ENCODE measurements around the gene PRR5. TPM values are rescaled to one million over a fixed set of nuclear protein-coding genes. Genes with fewer than 3 reads are reported as not detected.

Gene PRR5
- total RNA-seq, 1 donor from 2014 or later, result 17.2 TPM

DNA sequence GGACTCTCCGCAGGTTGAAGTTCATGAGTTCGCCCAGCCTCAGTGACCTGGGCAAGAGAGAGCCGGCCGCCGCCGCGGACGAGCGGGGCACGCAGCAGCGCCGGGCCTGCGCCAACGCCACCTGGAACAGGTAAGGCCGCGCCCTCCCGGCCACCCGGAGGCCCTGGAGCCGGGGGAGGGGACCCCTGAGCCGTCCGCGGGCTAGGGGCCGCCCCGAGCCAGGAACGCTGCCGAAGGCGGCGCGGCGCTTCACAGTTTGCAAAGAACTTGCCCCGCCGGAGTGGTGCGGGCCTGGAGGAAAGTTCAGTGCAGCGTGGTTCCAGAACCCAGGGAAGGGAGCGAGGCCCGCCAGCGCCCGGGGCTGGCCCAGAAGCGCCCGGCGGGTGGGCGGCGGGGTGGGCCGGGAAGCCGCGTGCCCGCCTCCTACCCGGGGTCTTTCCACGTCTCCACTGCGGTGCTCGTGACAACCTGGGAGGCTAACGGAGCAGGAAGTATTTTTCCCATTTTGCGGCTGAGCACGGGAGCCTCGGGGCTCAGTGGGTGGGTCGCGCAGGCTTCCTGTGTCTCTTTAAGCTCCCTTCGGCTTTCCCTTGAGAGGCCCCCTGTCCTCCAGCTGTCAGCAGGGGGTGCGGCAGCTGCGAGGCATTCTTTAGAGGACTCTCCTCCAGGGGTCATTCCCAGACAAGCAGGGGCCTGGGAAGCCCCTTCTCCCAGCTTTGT lies 635 bp downstream of the PRR5 start:
- H3K27me3 ChIP-seq (ENCODE audit: control insufficient read depth in 3 of 3, insufficient read depth in 3 of 3, low read length in 3 of 3), result peaks cover 10 to 52% (median 16%) of the 10 kb centered on the region in 3 donors
- no peaks in the 10 kb centered on the region for H3K9me3 ChIP-seq (ENCODE audit: control insufficient read depth in 3 of 3, low read length in 3 of 3)
- no peak overlapping the region for H3K27ac ChIP-seq (ENCODE audit: low read depth, low read length)
- peak overlapping the region; percentile 23 to 41 (median 27) for H3K4me3 ChIP-seq (ENCODE audit: low read length in 3 of 3)
- no peaks in the 10 kb centered on the region for H3K36me3 ChIP-seq (ENCODE audit: control insufficient read depth in 3 of 3, insufficient read depth in 3 of 3, low read length in 3 of 3)
- peak overlapping the region in 1 of 3 donors; percentile 33 for H3K9ac ChIP-seq (ENCODE audit: low read depth in 1 of 3, low read length in 3 of 3)
- peaks cover 4 to 14% (median 9%) of the 10 kb centered on the region in 3 donors for H3K4me1 ChIP-seq (ENCODE audit: control insufficient read depth in 3 of 3, insufficient read depth in 3 of 3, low read length in 3 of 3)

DNA sequence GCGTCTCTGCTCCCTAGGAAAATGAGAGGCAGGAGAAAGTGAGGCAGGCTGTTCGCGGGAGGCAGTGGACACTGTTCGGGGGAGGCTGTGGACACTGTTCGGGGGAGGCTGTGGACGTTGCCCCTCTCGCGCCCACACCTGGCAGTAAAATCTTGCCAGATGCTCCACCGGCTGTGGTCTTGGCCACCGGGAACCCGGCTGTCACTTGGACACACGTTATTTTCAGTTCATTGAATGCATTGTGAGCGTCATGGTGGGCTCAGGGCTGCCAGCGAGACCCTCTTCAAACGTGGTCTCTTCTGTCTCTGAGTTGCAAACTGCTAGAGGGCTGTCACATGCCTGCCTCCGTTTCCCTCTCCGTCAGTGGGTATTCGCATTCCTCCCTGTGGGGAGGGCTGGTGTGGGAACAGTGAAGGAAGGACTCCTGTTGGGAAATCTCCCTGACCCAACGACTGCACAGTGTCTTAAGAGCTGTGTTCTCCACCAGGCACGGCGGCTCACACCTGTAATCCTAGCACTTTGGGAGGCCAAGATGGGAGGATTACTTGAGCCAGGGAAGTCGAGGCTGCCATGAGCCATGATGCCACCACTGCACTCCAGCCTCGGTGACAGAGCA lies 1.4 kb downstream of the PRR5 start:
- peak overlapping the region in 1 of 3 donors; percentile 8 for H3K9ac ChIP-seq (ENCODE audit: low read depth in 1 of 3, low read length in 3 of 3)
- H3K4me1 ChIP-seq (ENCODE audit: control insufficient read depth in 3 of 3, insufficient read depth in 3 of 3, low read length in 3 of 3), result peaks cover 4 to 10% (median 9%) of the 10 kb centered on the region in 3 donors
- no peak overlapping the region for H3K27ac ChIP-seq (ENCODE audit: low read depth, low read length)
- no peaks in the 10 kb centered on the region for H3K9me3 ChIP-seq (ENCODE audit: control insufficient read depth in 3 of 3, low read length in 3 of 3)
- peaks cover 10 to 46% (median 16%) of the 10 kb centered on the region in 3 donors for H3K27me3 ChIP-seq (ENCODE audit: control insufficient read depth in 3 of 3, insufficient read depth in 3 of 3, low read length in 3 of 3)
- H3K4me3 ChIP-seq (ENCODE audit: low read length in 3 of 3), result peak overlapping the region in 1 of 3 donors; percentile 23
- H3K36me3 ChIP-seq (ENCODE audit: control insufficient read depth in 3 of 3, insufficient read depth in 3 of 3, low read length in 3 of 3), result no peaks in the 10 kb centered on the region

DNA sequence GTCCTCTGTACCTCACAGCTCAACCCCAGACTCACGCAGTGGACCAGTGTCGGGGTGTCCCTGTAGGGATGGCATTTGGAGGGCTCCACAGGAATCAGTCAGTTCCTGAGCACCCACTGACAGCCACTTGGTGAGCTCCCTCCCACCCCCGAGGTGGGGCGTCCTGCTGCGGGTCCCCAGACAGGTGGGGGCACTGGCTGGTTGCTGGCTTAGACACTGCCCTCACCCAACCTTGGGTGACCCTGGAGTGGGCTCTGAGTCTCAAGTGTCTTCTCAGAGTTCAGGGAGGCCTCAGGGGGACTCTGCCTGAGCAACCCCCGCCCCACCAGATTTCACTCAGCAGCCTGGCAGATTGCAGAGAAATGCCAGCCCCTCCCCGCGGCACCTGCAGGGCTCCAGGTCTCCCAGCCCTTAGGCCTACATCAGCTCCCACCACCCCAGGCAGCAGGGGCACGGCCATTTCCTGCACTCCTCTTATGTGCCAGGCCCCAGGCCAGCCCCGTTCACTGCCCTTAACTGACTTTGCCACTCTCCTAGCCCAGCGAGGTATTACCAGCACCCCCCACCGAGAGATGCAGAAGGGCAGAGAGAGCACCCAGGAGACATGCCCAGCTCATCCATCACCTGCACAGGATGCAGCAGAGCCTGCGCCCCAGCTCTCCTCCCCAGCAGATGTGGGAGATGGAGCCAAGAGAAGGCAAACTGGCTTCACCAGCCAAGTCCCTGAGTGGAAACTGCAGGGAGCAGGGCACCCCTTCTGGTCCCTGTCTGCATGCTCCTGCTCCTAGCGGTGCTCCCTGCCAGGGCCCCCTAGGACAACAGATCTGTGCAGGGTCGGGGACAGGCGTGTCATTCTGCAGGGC lies 2.4 kb downstream of the PRR5 start:
- Histone ChIP-seq H3K9ac (ENCODE audit: low read depth in 1 of 3, low read length in 3 of 3) (no peak overlapping the region), H3K4me1 (ENCODE audit: control insufficient read depth in 3 of 3, insufficient read depth in 3 of 3, low read length in 3 of 3) (peaks cover 4 to 10% (median 9%) of the 10 kb centered on the region in 3 donors), H3K27ac (ENCODE audit: low read depth, low read length) (no peak overlapping the region), H3K27me3 (ENCODE audit: control insufficient read depth in 3 of 3, insufficient read depth in 3 of 3, low read length in 3 of 3) (peaks cover 10 to 43% (median 16%) of the 10 kb centered on the region in 3 donors), H3K36me3 (ENCODE audit: control insufficient read depth in 3 of 3, insufficient read depth in 3 of 3, low read length in 3 of 3) (no peaks in the 10 kb centered on the region), H3K9me3 (ENCODE audit: control insufficient read depth in 3 of 3, low read length in 3 of 3) (no peaks in the 10 kb centered on the region), H3K4me3 (ENCODE audit: low read length in 3 of 3) (no peak overlapping the region)

DNA sequence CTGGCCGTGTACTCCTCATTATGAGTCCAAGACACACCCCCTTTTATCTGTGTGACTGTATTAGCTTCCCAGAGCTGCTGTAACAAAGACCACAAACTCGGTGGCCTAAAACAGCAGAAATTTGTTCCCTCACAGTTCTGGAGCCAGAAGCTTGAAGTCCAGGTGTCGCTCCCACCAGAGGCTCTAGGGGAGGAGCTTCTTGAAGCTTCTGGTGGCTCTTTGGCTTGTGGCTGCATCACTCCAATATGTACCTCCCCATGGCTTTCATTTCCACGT lies 3.0 kb downstream of the PRR5 start:
- no peak overlapping the region for H3K4me3 ChIP-seq (ENCODE audit: low read length in 3 of 3)
- H3K9me3 ChIP-seq (ENCODE audit: control insufficient read depth in 3 of 3, low read length in 3 of 3), result no peaks in the 10 kb centered on the region
- peaks cover 4 to 10% (median 9%) of the 10 kb centered on the region in 3 donors for H3K4me1 ChIP-seq (ENCODE audit: control insufficient read depth in 3 of 3, insufficient read depth in 3 of 3, low read length in 3 of 3)
- H3K27ac ChIP-seq (ENCODE audit: low read depth, low read length), result no peak overlapping the region
- H3K36me3 ChIP-seq (ENCODE audit: control insufficient read depth in 3 of 3, insufficient read depth in 3 of 3, low read length in 3 of 3), result no peaks in the 10 kb centered on the region
- H3K9ac ChIP-seq (ENCODE audit: low read depth in 1 of 3, low read length in 3 of 3), result no peak overlapping the region
- H3K27me3 ChIP-seq (ENCODE audit: control insufficient read depth in 3 of 3, insufficient read depth in 3 of 3, low read length in 3 of 3), result peaks cover 10 to 42% (median 16%) of the 10 kb centered on the region in 3 donors

DNA sequence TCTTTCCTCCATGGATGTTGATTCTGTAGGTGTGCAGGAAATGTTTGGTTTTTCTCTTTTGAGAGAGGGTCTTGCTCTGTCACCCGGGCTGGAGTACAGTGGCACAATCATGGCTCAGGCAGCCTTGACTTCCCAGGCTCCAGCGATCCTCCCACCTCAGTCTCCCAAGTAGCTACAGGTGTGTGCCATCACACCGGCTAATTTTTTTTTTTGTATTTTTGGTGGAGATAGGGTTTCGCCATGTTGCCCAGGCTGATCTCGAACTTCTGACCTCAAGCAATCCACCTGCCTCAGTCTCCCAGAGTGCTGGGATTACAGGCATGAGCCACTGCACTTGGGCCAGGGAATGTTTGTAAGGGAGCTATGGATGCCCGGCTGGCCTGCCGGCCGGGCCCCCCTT lies 4.5 kb downstream of the PRR5 start:
- no peaks in the 10 kb centered on the region for H3K36me3 ChIP-seq (ENCODE audit: control insufficient read depth in 3 of 3, insufficient read depth in 3 of 3, low read length in 3 of 3)
- no peak overlapping the region for H3K27ac ChIP-seq (ENCODE audit: low read depth, low read length)
- H3K4me1 ChIP-seq (ENCODE audit: control insufficient read depth in 3 of 3, insufficient read depth in 3 of 3, low read length in 3 of 3), result peaks cover 4 to 10% (median 9%) of the 10 kb centered on the region in 3 donors
- H3K27me3 ChIP-seq (ENCODE audit: control insufficient read depth in 3 of 3, insufficient read depth in 3 of 3, low read length in 3 of 3), result peaks cover 7 to 34% (median 16%) of the 10 kb centered on the region in 3 donors
- no peak overlapping the region for H3K4me3 ChIP-seq (ENCODE audit: low read length in 3 of 3)
- H3K9ac ChIP-seq (ENCODE audit: low read depth in 1 of 3, low read length in 3 of 3), result no peak overlapping the region
- H3K9me3 ChIP-seq (ENCODE audit: control insufficient read depth in 3 of 3, low read length in 3 of 3), result no peaks in the 10 kb centered on the region

DNA sequence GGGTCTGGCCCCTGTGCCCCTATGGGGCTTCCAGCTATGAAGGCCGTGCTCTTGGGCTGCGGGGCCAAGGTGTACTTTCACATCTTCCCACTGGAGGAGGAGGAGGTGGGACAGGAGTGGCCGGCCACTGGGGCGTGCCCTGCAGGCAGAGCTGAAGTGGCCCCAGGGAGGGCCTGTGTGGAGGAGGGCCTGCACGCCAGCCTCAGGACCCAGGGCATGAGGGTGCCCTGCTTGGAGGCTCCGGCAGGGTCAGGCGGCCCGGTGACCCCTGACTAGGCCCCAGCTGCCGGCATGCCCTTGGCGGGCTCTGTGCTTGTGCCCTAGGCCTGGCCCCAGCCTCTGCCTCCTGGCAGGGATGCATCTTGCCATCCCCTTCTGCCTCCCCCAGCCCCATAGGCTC lies 5.2 kb downstream of the PRR5 start:
- Histone ChIP-seq H3K27me3 (ENCODE audit: control insufficient read depth in 3 of 3, insufficient read depth in 3 of 3, low read length in 3 of 3) (peaks cover 7 to 31% (median 16%) of the 10 kb centered on the region in 3 donors), H3K36me3 (ENCODE audit: control insufficient read depth in 3 of 3, insufficient read depth in 3 of 3, low read length in 3 of 3) (no peaks in the 10 kb centered on the region), H3K9ac (ENCODE audit: low read depth in 1 of 3, low read length in 3 of 3) (no peak overlapping the region), H3K4me1 (ENCODE audit: control insufficient read depth in 3 of 3, insufficient read depth in 3 of 3, low read length in 3 of 3) (peaks cover 6 to 10% (median 7%) of the 10 kb centered on the region in 3 donors), H3K4me3 (ENCODE audit: low read length in 3 of 3) (no peak overlapping the region), H3K27ac (ENCODE audit: low read depth, low read length) (no peak overlapping the region), H3K9me3 (ENCODE audit: control insufficient read depth in 3 of 3, low read length in 3 of 3) (no peaks in the 10 kb centered on the region)

DNA sequence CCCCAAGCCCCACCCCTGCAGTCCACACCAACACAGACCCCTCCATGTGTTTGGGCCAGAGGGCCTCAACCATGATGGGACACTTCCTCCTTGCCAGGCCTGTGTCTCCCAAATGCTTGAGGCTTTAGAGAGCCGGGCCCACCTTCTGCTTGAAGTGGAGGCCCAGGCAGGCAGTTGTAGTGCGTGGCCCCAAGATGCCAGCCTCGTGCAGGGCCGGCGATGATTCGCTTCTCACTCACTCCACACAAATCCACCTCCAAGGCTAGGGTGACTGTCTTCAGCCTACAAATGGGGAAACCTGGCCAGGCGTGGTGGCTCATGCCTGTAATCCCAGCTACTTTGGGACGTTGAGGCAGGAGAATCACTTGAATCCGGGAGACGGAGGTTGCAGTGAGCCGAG lies 5.7 kb downstream of the PRR5 start:
- H3K4me3 ChIP-seq (ENCODE audit: low read length in 3 of 3), result no peak overlapping the region
- no peak overlapping the region for H3K9ac ChIP-seq (ENCODE audit: low read depth in 1 of 3, low read length in 3 of 3)
- no peaks in the 10 kb centered on the region for H3K36me3 ChIP-seq (ENCODE audit: control insufficient read depth in 3 of 3, insufficient read depth in 3 of 3, low read length in 3 of 3)
- no peak overlapping the region for H3K27ac ChIP-seq (ENCODE audit: low read depth, low read length)
- H3K9me3 ChIP-seq (ENCODE audit: control insufficient read depth in 3 of 3, low read length in 3 of 3), result no peaks in the 10 kb centered on the region
- H3K27me3 ChIP-seq (ENCODE audit: control insufficient read depth in 3 of 3, insufficient read depth in 3 of 3, low read length in 3 of 3), result peaks cover 7 to 26% (median 16%) of the 10 kb centered on the region in 3 donors
- peaks cover 9 to 15% (median 12%) of the 10 kb centered on the region in 3 donors for H3K4me1 ChIP-seq (ENCODE audit: control insufficient read depth in 3 of 3, insufficient read depth in 3 of 3, low read length in 3 of 3)

DNA sequence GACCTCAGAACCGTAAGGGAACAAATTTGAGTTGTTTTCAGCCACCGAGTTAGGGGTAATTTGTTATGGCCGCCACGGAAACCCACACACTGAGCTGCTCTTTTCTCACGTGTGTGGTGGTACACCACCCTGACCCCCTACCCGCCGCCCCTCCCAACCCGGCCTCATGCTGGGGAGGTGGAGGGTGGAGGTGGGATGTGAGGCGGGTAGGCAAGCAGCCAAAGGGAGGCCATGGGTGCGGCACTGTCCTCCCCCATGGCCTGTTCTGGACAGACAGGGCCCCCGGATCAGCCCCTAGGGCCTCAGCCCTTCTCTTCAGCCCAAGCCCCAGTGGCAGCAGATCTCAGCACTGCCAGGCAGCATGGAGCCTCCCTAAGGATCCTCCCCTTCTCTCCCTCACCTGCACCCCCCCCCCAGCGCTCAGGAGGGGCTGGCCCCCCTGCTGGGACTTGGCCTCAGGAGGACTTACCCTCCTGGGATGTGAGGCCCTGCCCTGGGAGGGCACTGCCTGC lies 7.9 kb downstream of the PRR5 start:
- Histone ChIP-seq H3K9me3 (ENCODE audit: control insufficient read depth in 3 of 3, low read length in 3 of 3) (no peaks in the 10 kb centered on the region), H3K4me1 (ENCODE audit: control insufficient read depth in 3 of 3, insufficient read depth in 3 of 3, low read length in 3 of 3) (peaks cover 8 to 14% (median 12%) of the 10 kb centered on the region in 3 donors), H3K9ac (ENCODE audit: low read depth in 1 of 3, low read length in 3 of 3) (no peak overlapping the region), H3K27me3 (ENCODE audit: control insufficient read depth in 3 of 3, insufficient read depth in 3 of 3, low read length in 3 of 3) (peaks cover 0 to 8% (median 2%) of the 10 kb centered on the region in 3 donors), H3K4me3 (ENCODE audit: low read length in 3 of 3) (no peak overlapping the region), H3K27ac (ENCODE audit: low read depth, low read length) (no peak overlapping the region), H3K36me3 (ENCODE audit: control insufficient read depth in 3 of 3, insufficient read depth in 3 of 3, low read length in 3 of 3) (no peaks in the 10 kb centered on the region)

DNA sequence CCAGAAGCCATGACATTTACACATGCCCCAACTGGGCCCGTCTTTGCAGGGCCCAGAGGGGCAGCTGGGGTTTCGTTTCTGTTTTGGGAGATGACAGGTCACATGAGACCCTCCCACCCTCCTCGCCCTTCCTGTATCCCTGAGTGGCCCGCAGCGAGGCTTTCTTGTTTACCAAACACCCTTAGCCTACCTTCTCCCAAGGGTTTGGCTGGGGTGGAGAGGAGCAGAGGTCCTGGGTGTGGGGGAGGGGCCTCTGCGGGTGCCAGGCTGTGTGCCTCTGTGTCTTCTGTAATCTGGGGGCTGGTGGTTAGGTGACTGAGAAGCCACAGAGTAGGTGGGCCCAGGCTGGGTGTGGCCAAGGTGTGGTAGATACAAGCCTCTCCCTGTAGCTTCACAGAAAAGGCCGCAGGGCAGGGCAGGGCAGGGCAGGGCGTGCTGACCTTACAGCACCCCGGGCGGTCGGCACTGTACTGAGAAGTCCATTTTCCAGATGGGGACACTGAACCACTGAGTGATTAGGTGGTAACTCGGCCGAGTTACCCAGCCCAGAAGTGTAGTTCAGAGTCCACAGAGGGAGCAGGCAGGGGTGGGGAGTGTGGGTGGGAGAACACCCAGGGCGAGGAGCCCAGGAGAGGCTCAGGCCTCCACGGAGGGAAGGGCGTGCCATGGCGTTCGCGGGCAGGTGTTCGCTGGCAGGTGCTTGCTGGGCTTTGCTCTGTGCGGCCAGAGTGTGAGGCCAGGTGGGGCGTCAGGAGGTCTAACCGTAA lies 8.7 kb downstream of the PRR5 start:
- no peak overlapping the region for H3K9ac ChIP-seq (ENCODE audit: low read depth in 1 of 3, low read length in 3 of 3)
- no peaks in the 10 kb centered on the region for H3K9me3 ChIP-seq (ENCODE audit: control insufficient read depth in 3 of 3, low read length in 3 of 3)
- peaks cover 8 to 14% (median 12%) of the 10 kb centered on the region in 3 donors for H3K4me1 ChIP-seq (ENCODE audit: control insufficient read depth in 3 of 3, insufficient read depth in 3 of 3, low read length in 3 of 3)
- H3K27me3 ChIP-seq (ENCODE audit: control insufficient read depth in 3 of 3, insufficient read depth in 3 of 3, low read length in 3 of 3), result peaks cover 0 to 7% (median 0%) of the 10 kb centered on the region in 3 donors
- no peaks in the 10 kb centered on the region for H3K36me3 ChIP-seq (ENCODE audit: control insufficient read depth in 3 of 3, insufficient read depth in 3 of 3, low read length in 3 of 3)
- H3K4me3 ChIP-seq (ENCODE audit: low read length in 3 of 3), result no peak overlapping the region
- H3K27ac ChIP-seq (ENCODE audit: low read depth, low read length), result no peak overlapping the region
